Measurements from ENCODE around the gene EEF1A2.
"Not testable (repeated sequence)": the region's sequence is repeated elsewhere in the genome, so short reads cannot be mapped to it uniquely, and the experiment has no call there.

EEF1A2 gene

GRCh38 chr20:63520504-63520933, 21.6 kb upstream of the EEF1A2 start, which contains the start of gene PPDPF:
Gene PPDPF, plus strand, starts transcription at chr20:63520765. Its CDS starts 544 bp downstream, at chr20:63521309.
- DNase-seq (ENCODE audit: low read depth in 2 of 2), result peak; percentile 68

GRCh38 chr20:63519668-63520503, 21.0 kb upstream of the EEF1A2 start:
- DNase-seq (ENCODE audit: low read depth in 2 of 2), result peak; percentile 47 to 51

- no peak for DNase-seq (ENCODE audit: low read depth in 2 of 2)
These were observed 20.2 kb upstream of the EEF1A2 start for GRCh38 chr20:63518946-63519667.

GRCh38 chr20:63518351-63518861, 19.5 kb upstream of the EEF1A2 start:
- no peak for DNase-seq (ENCODE audit: low read depth in 2 of 2)

GRCh38 chr20:63517376-63518309, 18.8 kb upstream of the EEF1A2 start:
- no peak for DNase-seq (ENCODE audit: low read depth in 2 of 2)

- not testable (repeated sequence) for DNase-seq (ENCODE audit: low read depth in 2 of 2)
These were observed 15.6 kb upstream of the EEF1A2 start for GRCh38 chr20:63514520-63514919.

- no peak for DNase-seq (ENCODE audit: low read depth in 2 of 2)
These were observed 14.3 kb upstream of the EEF1A2 start for GRCh38 chr20:63513207-63513606.

GRCh38 chr20:63509088-63509564, 10.2 kb upstream of the EEF1A2 start:
- no peak for DNase-seq (ENCODE audit: low read depth in 2 of 2)

GRCh38 chr20:63508072-63508768, 9.3 kb upstream of the EEF1A2 start:
- DNase-seq (ENCODE audit: low read depth in 2 of 2), result no peak

GRCh38 chr20:63507083-63507743, 8.3 kb upstream of the EEF1A2 start:
- DNase-seq (ENCODE audit: low read depth in 2 of 2), result no peak

GRCh38 chr20:63505723-63506122, 6.8 kb upstream of the EEF1A2 start:
- DNase-seq (ENCODE audit: low read depth in 2 of 2), result no peak

- no peak for DNase-seq (ENCODE audit: low read depth in 2 of 2)
These were observed 6.4 kb upstream of the EEF1A2 start for GRCh38 chr20:63505281-63505680.

GRCh38 chr20:63504642-63505041, 5.8 kb upstream of the EEF1A2 start:
- no peak for DNase-seq (ENCODE audit: low read depth in 2 of 2)

- DNase-seq (ENCODE audit: low read depth in 2 of 2), result no peak
These were observed 4.6 kb upstream of the EEF1A2 start for GRCh38 chr20:63503524-63503923.

GRCh38 chr20:63502671-63503172, 3.8 kb upstream of the EEF1A2 start:
- no peak for DNase-seq (ENCODE audit: low read depth in 2 of 2)

- no peak for DNase-seq (ENCODE audit: low read depth in 2 of 2)
These were observed 3.2 kb upstream of the EEF1A2 start for GRCh38 chr20:63501818-63502670.

- no peak for DNase-seq (ENCODE audit: low read depth in 2 of 2)
These were observed 2.3 kb upstream of the EEF1A2 start for GRCh38 chr20:63500902-63501817.

All from stimulated activated CD8-positive, alpha-beta memory T cell treated with anti-CD3 and anti-CD28 coated beads, Interleukin-7, amount 100 ng/mL, for 1 hour (primary cell).